ENCODE results near the gene TMEM63C. TPM values are rescaled to one million over a fixed set of nuclear protein-coding genes. Genes with fewer than 3 reads are reported as not detected.

Gene TMEM63C
- total RNA-seq, 1 experiment from 2014 or later: 5.7 TPM

GRCh38 chr14:77151245-77151644, 30.4 kb upstream of the TMEM63C start:
- RAD21 ChIA-PET (ENCODE audit: low non-redundant PET in 1 of 2, low total read pairs in 2 of 2, uncharacterized antibody in 2 of 2, unreplicated experiment in 2 of 2): interaction anchor here (0.8 to 2.8 kb wide), 9 partner anchors 43 to 278 kb away, joined by 3 to 12 read pairs (median 8); no protein-coding TSS in a partner anchor
- H3K79me2 ChIP-seq (ENCODE audit: insufficient read depth, low read length): no peaks in the 10 kb centered on the region
- peaks cover 3% of the 10 kb centered on the region; the same call in 1 of the 2 replicates for H3K27me3 ChIP-seq (ENCODE audit: insufficient read depth, low read length)
- no peak overlapping the region for H3K9ac ChIP-seq (ENCODE audit: low read length)
- POLR2A ChIA-PET: interaction anchor here (0.8 to 2.2 kb wide), 3 partner anchors 62 to 165 kb away, joined by 3 to 12 read pairs (median 3); no protein-coding TSS in a partner anchor
- DNase-seq (ENCODE audit: low read depth, low spot score) (no peak), ATAC-seq (peak; percentile 71)
- no peaks in the 10 kb centered on the region for H3K9me2 ChIP-seq (ENCODE audit: insufficient read depth)
- H4K20me1 ChIP-seq (ENCODE audit: insufficient read depth): no peaks in the 10 kb centered on the region
- CTCF ChIA-PET: interaction anchor here (0.7 to 5.8 kb wide), 39 partner anchors 8 to 422 kb away, joined by 3 to 112 read pairs (median 4); partner anchors contain the start of genes CIPC, GSTZ1, POMT2 and SAMD15
- no peaks in the 10 kb centered on the region for H3K9me3 ChIP-seq (ENCODE audit: control insufficient read depth in 1 of 2, insufficient read depth in 1 of 2, low read depth in 1 of 2, low read length in 2 of 2)
- H3K4me2 ChIP-seq (ENCODE audit: low read length): peak overlapping the region; percentile 31; the same call in 1 of the 2 replicates
- no peak overlapping the region for H3K27ac ChIP-seq (ENCODE audit: low read depth, low read length)
- H3K4me1 ChIP-seq (ENCODE audit: control insufficient read depth in 1 of 2, insufficient read depth in 2 of 2, low read length in 2 of 2): peaks cover 0 to 14% of the 10 kb centered on the region in 2 experiments; a peak in 2 of 4 replicates
- TF ChIP-seq REST (IDR thresholded peaks at IDR 0.05; ENCODE audit: low read depth): no peak
- TF ChIP-seq SIN3A (IDR thresholded peaks at IDR 0.05; ENCODE audit: low read depth): no peak
- peak; percentile 23 for TF ChIP-seq YY1 (IDR thresholded peaks at IDR 0.05; ENCODE audit: extremely low read depth, insufficient replicate concordance, low read depth, low read length)
- peak; percentile 76 to 81 (median 79) for TF ChIP-seq CTCF (IDR thresholded peaks at IDR 0.05 in 2 of 3, conservative IDR thresholded peaks at IDR 0.05 in 1 of 3; ENCODE audit: borderline replicate concordance in 1 of 3, insufficient read depth in 1 of 3, low read depth in 2 of 3, low read length in 2 of 3)
- peak; percentile 77 for TF ChIP-seq RAD21 (IDR thresholded peaks at IDR 0.05; ENCODE audit: low read depth)
- no peak overlapping the region for H3K4me3 ChIP-seq (replicated peaks in 1 of 2; ENCODE audit: low read depth in 1 of 2, low read length in 2 of 2)
- no TSS peak for BruUV-seq (replicated peaks)
- no peaks in the 10 kb centered on the region for H3K36me3 ChIP-seq (ENCODE audit: control insufficient read depth in 1 of 2, insufficient read depth in 2 of 2, low read length in 2 of 2)
- intact Hi-C loops (cut with micrococcal nuclease): loop anchor here (1.0 kb wide), 2 partner anchors 275 to 279 kb away; no protein-coding TSS in a partner anchor
- peak overlapping the region; percentile 78 for H2AFZ ChIP-seq (ENCODE audit: low read depth, low read length, poor library complexity, severe bottlenecking)

Data from HCT116 (cell line).